Activated CD4-positive, alpha-beta T cell treated with anti-CD3 and anti-CD28 coated beads for 4 hours (primary cell): ENCODE measurements around the gene AP2S1.
"Not testable (repeated sequence)": the region's sequence is repeated elsewhere in the genome, so short reads cannot be mapped to it uniquely, and the experiment has no call there.

Experiments used
- DNase-seq, 2 donors: peaks; one replicate each; pipeline ENCODE4 v3.0.0-alpha.2; 2020

AP2S1 gene

GRCh38 chr19:46850228-46851203 lies at the start of gene AP2S1:
Gene AP2S1 (minus strand): TSS chr19:46850846. CDS start chr19:46850766, 80 bp downstream.
- DNase-seq = peak; percentile 89 to 94

- DNase-seq = no peak
Observed at GRCh38 chr19:46900341-46900740, 49.7 kb upstream of the AP2S1 start.

- DNase-seq = no peak
Observed at GRCh38 chr19:46898731-46899130, 48.1 kb upstream of the AP2S1 start.

GRCh38 chr19:46896076-46896794 lies 45.6 kb upstream of the AP2S1 start:
- DNase-seq = no peak

- no peak for DNase-seq
Observed at GRCh38 chr19:46892252-46893179, 41.9 kb upstream of the AP2S1 start.

- no peak for DNase-seq
Observed at GRCh38 chr19:46890423-46891170, 40.0 kb upstream of the AP2S1 start.

- no peak for DNase-seq
Observed at GRCh38 chr19:46887240-46887782, 36.7 kb upstream of the AP2S1 start.

GRCh38 chr19:46886546-46887239 lies 36.0 kb upstream of the AP2S1 start:
- no peak for DNase-seq

- DNase-seq = no peak
Observed at GRCh38 chr19:46885411-46885810, 34.8 kb upstream of the AP2S1 start.

GRCh38 chr19:46882751-46883150 lies 32.1 kb upstream of the AP2S1 start:
- DNase-seq = not testable (repeated sequence)

GRCh38 chr19:46882034-46882433 lies 31.4 kb upstream of the AP2S1 start:
- no peak for DNase-seq

GRCh38 chr19:46881092-46881491 lies 30.4 kb upstream of the AP2S1 start:
- DNase-seq = no peak

- no peak for DNase-seq
Observed at GRCh38 chr19:46880431-46880830, 29.8 kb upstream of the AP2S1 start.

GRCh38 chr19:46878613-46879375 lies 28.1 kb upstream of the AP2S1 start:
- DNase-seq = no peak

GRCh38 chr19:46875657-46876056 lies 25.0 kb upstream of the AP2S1 start:
- no peak for DNase-seq

GRCh38 chr19:46875234-46875633 lies 24.6 kb upstream of the AP2S1 start:
- no peak for DNase-seq

GRCh38 chr19:46872967-46873366 lies 22.3 kb upstream of the AP2S1 start:
- no peak for DNase-seq

GRCh38 chr19:46871173-46871572 lies 20.5 kb upstream of the AP2S1 start:
- not testable (repeated sequence) for DNase-seq

GRCh38 chr19:46868025-46868802 lies 17.6 kb upstream of the AP2S1 start:
- DNase-seq = no peak
